HEK293T (cell line): ENCODE data around the gene ANTXRL.

Experiments
- CTBP1 ChIP-seq: fragments of 450-650 bp; IDR thresholded peaks from 2 replicates; pipeline ENCODE4 v1.6.1; 2016; ENCODE audit warnings: borderline replicate concordance
- FOXA1 ChIP-seq: fragments of 450-650 bp; IDR thresholded peaks from 2 replicates; pipeline ENCODE4 v1.6.1; 2016; ENCODE audit warnings: mild to moderate bottlenecking
- FOXK2 ChIP-seq: fragments of 450-650 bp; IDR thresholded peaks from 2 replicates; pipeline ENCODE4 v1.6.1; 2016; ENCODE audit warnings: mild to moderate bottlenecking
- L3MBTL2 ChIP-seq: fragments of 450-650 bp; conservative IDR thresholded peaks from 2 replicates; pipeline ENCODE4 v1.6.1; 2016; ENCODE audit warnings: mild to moderate bottlenecking

GRCh38 chr10:46289209-46289810 lies 2.5 kb downstream of the ANTXRL start:
- TF ChIP-seq CTBP1 (no peak), FOXK2 (no peak), L3MBTL2 (no peak), FOXA1 (no peak)
